ENCODE measurements around the gene ELOB.

The ELOB gene

GRCh38 chr16:2782583-2783351 lies 5.7 kb upstream of the ELOB start:
- Histone ChIP-seq H3K4me1 (ENCODE audit: insufficient read depth, low read length) (peaks cover 13% of the 10 kb centered on the region; the same call in 1 of the 2 replicates), H3K36me3 (ENCODE audit: insufficient read depth, low read length) (no peaks in the 10 kb centered on the region), H3K9ac (ENCODE audit: low read depth, low read length) (no peak overlapping the region), H3K9me3 (ENCODE audit: control insufficient read depth, insufficient read depth, low read length) (no peaks in the 10 kb centered on the region)

- no peaks in the 10 kb centered on the region for H3K9me3 ChIP-seq (ENCODE audit: control insufficient read depth, insufficient read depth, low read length)
- H3K4me1 ChIP-seq (ENCODE audit: insufficient read depth, low read length), result peaks cover 17% of the 10 kb centered on the region; the same call in 1 of the 2 replicates
- no peak overlapping the region for H3K9ac ChIP-seq (ENCODE audit: low read depth, low read length)
- peaks cover 2% of the 10 kb centered on the region for H3K36me3 ChIP-seq (ENCODE audit: insufficient read depth, low read length)
These were observed 3.2 kb upstream of the ELOB start for GRCh38 chr16:2779978-2780898.

- no peak overlapping the region for H3K9ac ChIP-seq (ENCODE audit: low read depth, low read length)
- H3K9me3 ChIP-seq (ENCODE audit: control insufficient read depth, insufficient read depth, low read length), result no peaks in the 10 kb centered on the region
- H3K4me1 ChIP-seq (ENCODE audit: insufficient read depth, low read length), result peaks cover 17% of the 10 kb centered on the region; the same call in 1 of the 2 replicates
- peaks cover 9% of the 10 kb centered on the region for H3K36me3 ChIP-seq (ENCODE audit: insufficient read depth, low read length)
These were observed 2.3 kb upstream of the ELOB start for GRCh38 chr16:2779151-2779920.

GRCh38 chr16:2778630-2778958 lies 1.5 kb upstream of the ELOB start:
- Histone ChIP-seq H3K9ac (ENCODE audit: low read depth, low read length) (peak overlapping the region; percentile 99), H3K4me1 (ENCODE audit: insufficient read depth, low read length) (peaks cover 17% of the 10 kb centered on the region; the same call in 1 of the 2 replicates)

GRCh38 chr16:2777903-2778629 lies 986 bp upstream of the ELOB start:
- H3K4me1 ChIP-seq (ENCODE audit: insufficient read depth, low read length), result peaks cover 18% of the 10 kb centered on the region; the same call in 1 of the 2 replicates

More at GRCh38 chr16:2778630-2778958, 1.5 kb upstream of the ELOB start:
- Histone ChIP-seq H3K9me3 (ENCODE audit: control insufficient read depth, insufficient read depth, low read length) (no peaks in the 10 kb centered on the region), H3K36me3 (ENCODE audit: insufficient read depth, low read length) (peaks cover 10% of the 10 kb centered on the region)

GRCh38 chr16:2776500-2777139 lies 460 bp downstream of the ELOB start:
- Histone ChIP-seq H3K9me3 (ENCODE audit: control insufficient read depth, insufficient read depth, low read length) (no peaks in the 10 kb centered on the region), H3K4me1 (ENCODE audit: insufficient read depth, low read length) (peaks cover 19% of the 10 kb centered on the region; the same call in 1 of the 2 replicates), H3K9ac (ENCODE audit: low read depth, low read length) (peak overlapping the region; percentile 85), H3K36me3 (ENCODE audit: insufficient read depth, low read length) (peaks cover 16% of the 10 kb centered on the region)

More at GRCh38 chr16:2777903-2778629, 986 bp upstream of the ELOB start:
- Histone ChIP-seq H3K36me3 (ENCODE audit: insufficient read depth, low read length) (peaks cover 13% of the 10 kb centered on the region), H3K9ac (ENCODE audit: low read depth, low read length) (peak overlapping the region; percentile 99), H3K9me3 (ENCODE audit: control insufficient read depth, insufficient read depth, low read length) (no peaks in the 10 kb centered on the region)

- H3K9me3 ChIP-seq (ENCODE audit: control insufficient read depth, insufficient read depth, low read length), result no peaks in the 10 kb centered on the region
- H3K36me3 ChIP-seq (ENCODE audit: insufficient read depth, low read length), result peaks cover 21% of the 10 kb centered on the region
- peak overlapping the region; percentile 85 for H3K9ac ChIP-seq (ENCODE audit: low read depth, low read length)
- H3K4me1 ChIP-seq (ENCODE audit: insufficient read depth, low read length), result peaks cover 19% of the 10 kb centered on the region; the same call in 1 of the 2 replicates
These were observed 1.1 kb downstream of the ELOB start for GRCh38 chr16:2775765-2776499.

- H3K9ac ChIP-seq (ENCODE audit: low read depth, low read length), result no peak overlapping the region
These were observed 1.9 kb downstream of the ELOB start for GRCh38 chr16:2775131-2775716.

GRCh38 chr16:2774161-2774891 lies 2.8 kb downstream of the ELOB start:
- H3K9me3 ChIP-seq (ENCODE audit: control insufficient read depth, insufficient read depth, low read length), result no peaks in the 10 kb centered on the region
- H3K36me3 ChIP-seq (ENCODE audit: insufficient read depth, low read length), result peaks cover 21% of the 10 kb centered on the region
- no peak overlapping the region for H3K9ac ChIP-seq (ENCODE audit: low read depth, low read length)
- peaks cover 12% of the 10 kb centered on the region; the same call in 1 of the 2 replicates for H3K4me1 ChIP-seq (ENCODE audit: insufficient read depth, low read length)

More at GRCh38 chr16:2775131-2775716, 1.9 kb downstream of the ELOB start:
- H3K4me1 ChIP-seq (ENCODE audit: insufficient read depth, low read length), result peaks cover 16% of the 10 kb centered on the region; the same call in 1 of the 2 replicates
- H3K36me3 ChIP-seq (ENCODE audit: insufficient read depth, low read length), result peaks cover 21% of the 10 kb centered on the region
- no peaks in the 10 kb centered on the region for H3K9me3 ChIP-seq (ENCODE audit: control insufficient read depth, insufficient read depth, low read length)

- H3K36me3 ChIP-seq (ENCODE audit: insufficient read depth, low read length), result peaks cover 30% of the 10 kb centered on the region
- H3K9ac ChIP-seq (ENCODE audit: low read depth, low read length), result no peak overlapping the region
- peaks cover 9% of the 10 kb centered on the region; the same call in 1 of the 2 replicates for H3K4me1 ChIP-seq (ENCODE audit: insufficient read depth, low read length)
- H3K9me3 ChIP-seq (ENCODE audit: control insufficient read depth, insufficient read depth, low read length), result no peaks in the 10 kb centered on the region
These were observed 3.7 kb downstream of the ELOB start for GRCh38 chr16:2773188-2773968.
